ENCODE results near the gene TXNIP. TPM values are rescaled to one million over a fixed set of nuclear protein-coding genes. Genes with fewer than 3 reads are reported as not detected.

The TXNIP gene
- polyA plus RNA-seq, 1 experiment = 212 TPM

DNA sequence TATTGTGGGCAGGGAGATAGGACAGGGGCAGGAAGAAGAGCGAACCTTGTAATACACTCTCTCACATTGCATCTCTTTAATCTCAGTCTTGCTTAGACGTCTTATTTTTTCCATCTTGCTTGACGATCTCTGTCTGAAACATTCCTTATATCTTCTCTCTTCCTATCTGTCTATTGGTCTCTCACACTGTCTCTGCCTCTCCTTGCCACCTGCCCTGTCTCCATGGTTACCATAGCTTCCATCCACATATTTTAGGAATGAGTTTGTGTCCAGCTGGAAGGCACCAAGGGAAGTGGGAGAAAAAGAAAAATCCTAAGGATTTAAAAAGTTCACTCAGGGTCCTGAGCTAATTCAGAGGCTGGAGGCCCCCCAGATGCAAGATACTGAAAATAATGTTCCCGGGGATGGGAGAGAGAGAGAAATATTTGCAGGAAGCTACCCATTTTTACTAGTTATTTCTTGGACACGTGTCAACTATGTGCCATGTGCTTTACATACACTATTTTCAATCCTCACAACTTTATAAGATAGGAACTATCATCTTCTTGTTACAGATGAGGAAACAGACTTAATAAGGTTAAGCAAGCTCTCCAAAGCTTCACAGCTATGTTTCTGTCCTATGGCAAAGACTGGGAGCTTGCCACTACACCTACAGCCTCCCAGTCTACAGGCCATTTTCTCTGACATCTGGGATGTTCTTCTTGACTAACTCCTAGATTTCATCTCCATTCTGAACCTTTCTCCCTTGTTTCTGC lies 32.9 kb downstream of the TXNIP start:
- Histone ChIP-seq H3K36me3 (ENCODE audit: control insufficient read depth, insufficient read depth, low read length) (no peaks in the 10 kb centered on the region), H3K27me3 (ENCODE audit: control insufficient read depth, insufficient read depth, low read length) (no peaks in the 10 kb centered on the region), H3K4me3 (ENCODE audit: low read depth, low read length) (peak overlapping the region; percentile 76)
- POLR2A ChIA-PET = interaction anchor here (0.7 kb wide), 1 partner anchor 36 kb away, joined by 3 read pairs; the partner anchor contains the start of gene RBM8A
- CTCF ChIA-PET = interaction anchor here (1.2 to 3.4 kb wide), 10 partner anchors 14 to 118 kb away, joined by 3 to 32 read pairs (median 7); partner anchors contain the start of genes NUDT17 and RBM8A
- TF ChIP-seq, protein P1, sequence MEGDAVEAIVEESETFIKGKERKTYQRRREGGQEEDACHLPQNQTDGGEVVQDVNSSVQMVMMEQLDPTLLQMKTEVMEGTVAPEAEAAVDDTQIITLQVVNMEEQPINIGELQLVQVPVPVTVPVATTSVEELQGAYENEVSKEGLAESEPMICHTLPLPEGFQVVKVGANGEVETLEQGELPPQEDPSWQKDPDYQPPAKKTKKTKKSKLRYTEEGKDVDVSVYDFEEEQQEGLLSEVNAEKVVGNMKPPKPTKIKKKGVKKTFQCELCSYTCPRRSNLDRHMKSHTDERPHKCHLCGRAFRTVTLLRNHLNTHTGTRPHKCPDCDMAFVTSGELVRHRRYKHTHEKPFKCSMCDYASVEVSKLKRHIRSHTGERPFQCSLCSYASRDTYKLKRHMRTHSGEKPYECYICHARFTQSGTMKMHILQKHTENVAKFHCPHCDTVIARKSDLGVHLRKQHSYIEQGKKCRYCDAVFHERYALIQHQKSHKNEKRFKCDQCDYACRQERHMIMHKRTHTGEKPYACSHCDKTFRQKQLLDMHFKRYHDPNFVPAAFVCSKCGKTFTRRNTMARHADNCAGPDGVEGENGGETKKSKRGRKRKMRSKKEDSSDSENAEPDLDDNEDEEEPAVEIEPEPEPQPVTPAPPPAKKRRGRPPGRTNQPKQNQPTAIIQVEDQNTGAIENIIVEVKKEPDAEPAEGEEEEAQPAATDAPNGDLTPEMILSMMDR (IDR thresholded peaks at IDR 0.05; ENCODE audit: insufficient read depth, low read depth, low read length) = no peak
- no peak for DNase-seq (ENCODE audit: low read depth)

DNA sequence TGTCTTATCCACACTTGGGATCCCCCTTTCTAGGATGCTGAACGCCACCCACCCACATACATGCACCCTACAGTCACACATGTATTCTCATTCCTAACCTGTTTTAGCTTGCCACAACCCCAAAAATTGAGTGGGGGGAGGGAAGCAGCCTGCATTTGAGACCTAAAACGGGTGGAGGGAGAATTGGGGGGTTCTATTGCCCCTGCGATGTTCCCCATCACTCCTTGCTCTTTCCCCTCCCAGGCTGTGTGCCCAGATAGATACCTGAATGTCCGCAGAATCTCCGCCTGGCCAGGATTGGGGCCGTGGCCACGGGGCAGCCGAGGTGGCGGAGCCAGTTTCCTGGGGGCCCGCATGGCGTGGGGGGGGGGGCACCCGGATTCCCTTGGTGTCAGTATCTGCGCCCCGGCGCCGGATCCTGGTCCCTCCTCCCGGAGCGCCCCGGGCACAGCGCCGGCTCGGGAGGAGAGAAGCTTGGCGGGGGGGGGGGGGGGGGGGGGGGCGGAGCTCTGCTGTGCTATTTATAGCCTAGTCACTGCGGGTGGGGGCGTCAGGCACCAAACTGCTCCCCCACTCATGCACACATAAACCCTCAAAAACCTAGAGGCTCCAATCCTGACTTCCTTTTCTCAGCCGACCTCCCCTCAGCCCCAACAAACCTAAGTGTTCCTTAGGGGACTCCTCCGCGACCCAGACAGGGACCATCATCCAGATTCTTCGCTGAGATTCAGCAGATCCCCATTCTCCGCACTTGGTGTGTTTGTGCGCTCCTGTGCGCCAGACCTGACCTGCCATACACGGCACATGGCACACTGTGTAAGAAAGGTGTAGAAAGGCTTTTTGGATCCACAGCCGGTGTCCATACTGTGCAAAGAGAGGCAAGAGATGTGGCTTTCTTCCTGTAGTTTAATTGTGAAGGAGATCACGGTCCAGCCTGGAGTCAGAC lies 33.9 kb downstream of the TXNIP start:
- POLR2A ChIA-PET = interaction anchor here (1.0 kb wide), 1 partner anchor 27 kb away, joined by 3 read pairs; no protein-coding TSS in a partner anchor
- peak overlapping the region; percentile 53 for H3K4me3 ChIP-seq (ENCODE audit: low read depth, low read length)

DNA sequence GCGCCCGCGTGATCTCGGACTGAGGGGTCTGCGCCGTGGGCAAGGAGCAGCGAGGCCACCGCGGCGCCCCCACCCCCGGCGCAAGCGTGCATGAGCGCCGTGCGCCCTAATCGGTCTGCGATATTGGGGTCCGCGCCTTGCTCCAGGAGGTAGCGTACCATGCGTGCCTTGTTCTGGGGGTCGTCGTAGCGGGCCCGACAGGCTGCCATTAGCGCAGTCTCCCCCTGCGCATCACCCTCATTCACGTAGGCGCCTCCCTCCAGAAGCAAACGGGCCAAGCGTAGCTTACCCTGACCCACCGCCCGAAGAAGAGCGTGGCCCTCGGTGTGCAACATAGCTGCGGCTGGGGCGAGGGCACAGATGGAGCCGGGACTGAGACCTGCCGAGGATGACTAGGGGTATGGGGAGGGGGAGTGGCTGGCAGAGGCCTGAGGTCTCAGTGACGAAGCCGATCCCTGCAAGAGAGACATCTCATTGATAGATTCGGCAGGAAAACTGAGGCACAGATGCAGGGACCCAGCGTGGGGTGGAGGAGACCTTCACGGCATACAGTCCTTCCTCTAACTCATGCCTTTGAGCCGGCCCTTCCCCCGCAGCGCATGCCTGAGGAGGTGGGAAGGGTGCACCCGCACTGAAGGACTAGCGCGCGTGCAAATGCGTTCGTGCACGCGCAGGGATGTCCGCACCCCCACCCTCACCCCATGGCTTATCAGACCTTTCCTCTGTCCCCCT lies 34.8 kb downstream of the TXNIP start:
- ChIA-PET POLR2A (no interaction called here), CTCF (interaction anchor here (2.3 to 3.4 kb wide), 3 partner anchors 17 to 116 kb away, joined by 7 to 32 read pairs (median 9); partner anchors contain the start of gene NUDT17)
- Histone ChIP-seq H3K27me3 (ENCODE audit: control insufficient read depth, insufficient read depth, low read length) (no peaks in the 10 kb centered on the region), H3K4me3 (ENCODE audit: low read depth, low read length) (peak overlapping the region; percentile 53), H3K36me3 (ENCODE audit: control insufficient read depth, insufficient read depth, low read length) (no peaks in the 10 kb centered on the region)
- DNase-seq (ENCODE audit: low read depth) = no peak
- TF ChIP-seq, protein P1 (IDR thresholded peaks at IDR 0.05; ENCODE audit: insufficient read depth, low read depth, low read length) = no peak

More for the DNA sequence above, 33.9 kb downstream of the TXNIP start:
- CTCF ChIA-PET = interaction anchor here (0.6 to 3.4 kb wide), 7 partner anchors 13 to 117 kb away, joined by 3 to 32 read pairs (median 7); partner anchors contain the start of genes NUDT17 and RBM8A
- H3K27me3 ChIP-seq (ENCODE audit: control insufficient read depth, insufficient read depth, low read length) = no peaks in the 10 kb centered on the region
- TF ChIP-seq, protein P1 (IDR thresholded peaks at IDR 0.05; ENCODE audit: insufficient read depth, low read depth, low read length) = no peak
- DNase-seq (ENCODE audit: low read depth) = no peak
- no peaks in the 10 kb centered on the region for H3K36me3 ChIP-seq (ENCODE audit: control insufficient read depth, insufficient read depth, low read length)

DNA sequence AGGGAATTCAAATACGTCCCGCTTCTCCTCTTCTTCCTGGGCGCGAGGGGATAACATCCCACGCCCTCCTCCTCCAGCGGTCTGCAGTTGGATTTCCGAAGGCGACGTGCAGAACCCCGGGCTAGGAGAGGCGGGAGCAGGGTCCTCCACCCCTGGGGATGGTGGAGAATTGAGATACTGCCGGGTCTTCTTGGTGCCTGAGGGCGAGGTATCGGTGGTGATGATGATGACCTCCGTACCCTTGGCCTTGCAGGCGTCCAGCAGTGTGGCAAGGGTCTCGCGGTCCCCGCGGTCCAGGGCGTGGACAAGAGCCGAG lies 35.3 kb downstream of the TXNIP start:
- Histone ChIP-seq H3K27me3 (ENCODE audit: control insufficient read depth, insufficient read depth, low read length) (no peaks in the 10 kb centered on the region), H3K36me3 (ENCODE audit: control insufficient read depth, insufficient read depth, low read length) (no peaks in the 10 kb centered on the region), H3K4me3 (ENCODE audit: low read depth, low read length) (peak overlapping the region; percentile 53)
- TF ChIP-seq, protein P1 (IDR thresholded peaks at IDR 0.05; ENCODE audit: insufficient read depth, low read depth, low read length) = no peak
- POLR2A ChIA-PET = no interaction called here
- no peak for DNase-seq (ENCODE audit: low read depth)
- CTCF ChIA-PET = no interaction called here
